ENCODE data around the gene EMC10.
A peak's percentile ranks its signal among the peaks of the same experiment; 100 is the strongest.
"Not testable (repeated sequence)": the region's sequence is repeated elsewhere in the genome, so short reads cannot be mapped to it uniquely, and the experiment has no call there.

The EMC10 gene

DNA sequence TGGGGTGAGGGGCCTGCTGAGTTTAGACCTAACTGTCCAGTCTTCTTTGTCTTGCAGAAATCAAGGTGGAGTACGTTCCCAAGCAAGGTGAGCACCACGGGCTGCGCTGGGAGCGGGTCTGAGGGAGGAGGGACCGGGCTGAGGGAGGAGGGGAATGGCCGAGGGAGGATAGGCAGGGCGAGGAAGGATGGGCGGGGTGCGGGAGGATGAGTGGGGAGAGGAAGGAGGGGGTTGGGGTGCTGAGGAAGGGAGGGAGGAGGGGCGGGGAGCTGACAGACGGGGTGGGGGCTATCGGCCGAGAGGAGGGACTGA, 25.1 kb upstream of the EMC10 start:
- DNase-seq (ENCODE audit: low spot score): no peak

DNA sequence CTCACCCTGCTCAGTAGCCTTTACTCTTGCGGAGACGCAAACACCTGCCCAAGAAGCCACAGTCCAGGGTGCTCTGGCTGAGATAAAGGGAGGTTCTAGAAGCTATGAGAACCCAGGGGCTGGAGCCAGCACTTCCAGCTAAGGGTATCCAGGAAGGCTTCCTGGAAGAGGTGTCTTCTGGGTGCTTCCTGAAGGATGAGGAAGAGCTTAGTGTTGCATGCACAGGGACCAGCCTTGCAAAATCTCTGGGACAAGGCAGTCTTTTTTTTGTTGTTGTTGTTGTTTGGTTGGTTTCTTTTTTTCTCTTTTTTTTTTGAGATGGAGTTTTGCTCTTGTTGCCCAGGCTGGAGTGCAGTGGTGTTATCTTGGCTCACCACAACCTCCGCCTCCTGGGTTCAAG, 23.1 kb upstream of the EMC10 start:
- no peak for DNase-seq (ENCODE audit: low spot score)

DNA sequence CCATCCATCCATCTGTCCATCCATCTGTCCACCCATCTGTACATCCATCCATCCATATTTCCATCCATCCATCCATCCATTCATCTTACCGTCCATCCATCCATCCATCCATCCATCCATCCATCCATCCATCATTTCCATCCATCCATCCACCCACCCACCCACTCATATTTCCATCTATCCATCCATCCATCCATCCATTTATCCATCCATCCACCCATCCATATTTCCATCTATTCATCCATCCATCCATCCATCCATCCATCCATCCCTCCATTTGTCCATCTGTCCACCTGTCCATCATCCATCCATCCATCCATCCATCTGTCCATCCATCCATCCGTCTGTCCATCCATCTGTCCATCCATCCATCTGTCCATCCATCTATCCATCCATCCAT, 20.3 kb upstream of the EMC10 start:
- no peak for DNase-seq (ENCODE audit: low spot score)

DNA sequence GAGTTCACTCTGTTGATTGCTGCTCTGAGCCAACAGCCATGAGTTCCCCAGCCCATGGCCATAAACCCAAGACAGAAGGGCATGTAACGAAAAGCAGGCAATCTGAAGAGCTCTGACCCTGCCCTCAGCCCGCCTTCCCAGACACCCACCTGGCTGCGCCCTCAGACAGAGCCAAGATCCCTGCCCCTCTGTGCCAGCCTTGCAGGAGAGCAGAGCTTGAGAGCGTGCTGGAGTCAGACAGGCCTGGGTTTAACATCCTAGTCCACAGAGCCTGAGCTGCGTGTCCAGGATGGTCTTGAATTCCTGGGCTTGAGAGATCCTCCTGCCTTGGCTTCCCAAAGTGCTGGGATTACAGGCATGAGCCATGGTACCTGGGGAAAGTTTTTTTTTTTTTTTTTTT, 19.0 kb upstream of the EMC10 start:
- no peak for DNase-seq (ENCODE audit: low spot score)

DNA sequence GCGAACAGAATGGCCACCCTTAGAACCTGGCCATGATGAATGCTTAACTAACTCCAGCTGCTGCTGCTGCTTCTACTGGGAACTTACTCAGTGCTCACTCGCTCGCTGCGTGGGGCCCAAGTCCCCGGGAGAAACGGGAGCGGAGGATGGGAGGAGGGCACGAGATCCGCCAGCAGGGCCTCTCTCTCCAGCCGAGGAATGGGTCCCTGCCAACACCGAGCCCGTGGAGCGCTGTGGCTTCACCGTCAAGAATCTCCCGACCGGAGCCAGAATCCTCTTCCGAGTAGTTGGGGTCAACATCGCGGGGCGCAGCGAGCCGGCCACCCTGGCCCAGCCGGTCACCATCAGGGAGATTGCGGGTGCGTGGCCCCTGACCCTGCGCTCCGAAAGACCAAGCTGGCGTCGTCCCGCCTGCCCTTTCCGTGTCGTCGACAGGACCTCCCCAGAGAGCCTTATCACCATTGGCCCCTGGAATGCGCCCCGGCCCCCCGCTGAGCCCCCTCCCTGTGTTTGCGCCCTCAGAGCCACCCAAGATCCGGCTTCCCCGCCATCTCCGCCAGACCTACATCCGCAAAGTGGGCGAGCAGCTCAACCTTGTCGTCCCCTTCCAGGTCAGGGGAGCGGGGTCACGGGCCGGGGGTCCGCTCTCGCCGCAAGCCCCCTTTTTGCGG, 17.8 kb upstream of the EMC10 start:
- peak; percentile 49 for DNase-seq (ENCODE audit: low spot score)

DNA sequence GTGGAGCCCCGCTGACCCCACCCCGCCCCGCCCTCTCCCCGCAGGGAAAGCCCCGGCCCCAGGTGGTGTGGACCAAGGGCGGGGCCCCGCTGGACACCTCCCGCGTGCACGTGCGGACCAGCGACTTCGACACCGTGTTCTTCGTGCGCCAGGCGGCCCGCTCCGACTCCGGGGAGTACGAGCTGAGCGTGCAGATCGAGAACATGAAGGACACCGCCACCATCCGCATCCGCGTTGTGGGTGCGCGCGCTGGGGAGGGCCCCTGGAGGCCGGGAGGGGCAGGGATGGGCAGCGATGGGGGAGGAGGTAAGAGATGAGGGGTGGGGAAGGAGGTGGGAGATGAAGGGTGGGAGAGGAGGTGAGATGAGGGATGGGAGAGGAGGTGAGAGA, 17.2 kb upstream of the EMC10 start:
- DNase-seq (ENCODE audit: low spot score): no peak

DNA sequence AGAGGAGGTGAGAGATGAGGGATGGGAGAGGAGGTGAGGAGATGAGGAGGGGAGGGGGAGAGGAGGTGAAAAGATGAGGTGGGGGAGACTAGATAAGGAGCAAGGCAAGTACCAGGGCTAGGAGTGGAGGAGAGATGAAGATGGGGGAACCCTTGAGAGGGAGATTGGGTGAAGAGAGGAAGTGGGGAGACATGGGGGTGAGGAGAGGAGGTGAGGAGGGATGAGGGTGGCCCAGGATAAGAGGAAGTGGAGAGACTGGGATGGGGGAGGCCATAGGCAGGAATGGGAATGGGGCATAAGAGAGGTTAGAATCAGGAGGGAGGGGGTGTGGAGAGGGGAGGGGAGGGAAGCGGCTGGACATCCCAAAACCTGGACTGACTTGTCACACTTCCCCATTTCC, 16.7 kb upstream of the EMC10 start:
- no peak for DNase-seq (ENCODE audit: low spot score)

DNA sequence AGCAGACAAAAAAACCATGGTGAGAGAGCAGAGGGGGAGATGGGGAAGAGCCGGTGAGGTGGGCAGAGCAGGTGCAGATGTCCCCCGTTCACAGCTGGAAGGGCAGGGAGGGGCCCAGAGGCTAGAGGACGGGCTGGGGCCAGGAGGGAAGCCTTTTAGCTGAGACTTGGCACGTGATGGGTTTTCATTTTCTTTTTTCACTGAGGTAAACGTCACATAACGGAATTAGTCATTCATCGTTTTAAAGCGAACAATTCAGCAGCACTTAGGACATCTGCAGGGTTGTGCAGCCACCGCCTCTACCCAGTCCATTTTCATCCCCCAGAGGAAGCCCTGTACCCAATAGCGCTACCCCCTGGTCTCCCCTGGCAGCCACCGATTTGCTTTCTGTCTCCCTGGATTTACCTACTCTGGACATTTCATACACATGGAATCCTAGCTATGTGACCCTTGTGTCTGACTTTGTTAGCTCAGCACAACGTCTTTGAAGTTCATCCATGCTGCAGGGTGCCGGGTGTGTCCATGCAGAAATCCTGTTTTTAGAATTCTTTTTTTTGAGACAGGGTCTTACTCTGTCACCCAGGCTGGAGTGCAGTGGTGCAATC, 16.0 kb upstream of the EMC10 start:
- DNase-seq (ENCODE audit: low spot score): peak; percentile 73

DNA sequence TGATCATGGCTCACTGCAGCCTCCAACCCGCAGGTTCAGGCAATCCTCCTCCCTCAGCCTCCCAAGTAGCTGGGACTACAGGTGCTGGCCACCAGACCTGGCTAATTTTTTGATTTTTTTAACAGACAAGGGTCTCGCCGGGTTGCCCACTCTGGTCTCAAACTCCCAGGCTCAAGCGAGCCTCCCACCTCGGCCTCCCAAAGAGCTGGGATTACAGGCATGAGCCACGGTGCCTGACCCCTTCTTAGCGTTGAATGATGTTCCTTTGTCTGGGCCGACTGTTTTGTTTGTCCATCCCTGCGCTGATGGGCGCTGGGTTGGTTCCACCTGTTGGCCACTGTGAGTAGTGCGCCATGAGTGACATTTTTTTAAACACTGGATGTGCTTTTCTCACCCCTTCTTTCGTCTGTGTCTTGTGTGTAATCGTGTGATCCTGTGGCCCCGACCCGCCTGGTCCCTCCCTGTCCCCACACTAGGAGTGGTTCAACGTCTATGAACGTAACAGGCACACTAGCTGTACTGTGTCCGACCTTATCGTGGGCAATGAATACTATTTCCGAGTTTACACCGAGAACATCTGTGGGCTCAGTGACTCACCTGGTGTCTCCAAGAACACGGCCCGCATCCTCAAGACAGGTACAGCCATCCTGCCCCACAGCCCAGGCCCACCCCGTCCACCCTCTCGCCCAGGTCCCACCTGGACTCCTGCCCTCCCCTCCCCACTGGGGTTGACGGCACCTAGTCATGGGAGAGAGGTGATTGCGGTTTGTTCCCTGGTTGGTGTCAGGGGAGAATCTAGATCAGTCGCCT, 15.0 kb upstream of the EMC10 start:
- DNase-seq (ENCODE audit: low spot score): peak; percentile 91

DNA sequence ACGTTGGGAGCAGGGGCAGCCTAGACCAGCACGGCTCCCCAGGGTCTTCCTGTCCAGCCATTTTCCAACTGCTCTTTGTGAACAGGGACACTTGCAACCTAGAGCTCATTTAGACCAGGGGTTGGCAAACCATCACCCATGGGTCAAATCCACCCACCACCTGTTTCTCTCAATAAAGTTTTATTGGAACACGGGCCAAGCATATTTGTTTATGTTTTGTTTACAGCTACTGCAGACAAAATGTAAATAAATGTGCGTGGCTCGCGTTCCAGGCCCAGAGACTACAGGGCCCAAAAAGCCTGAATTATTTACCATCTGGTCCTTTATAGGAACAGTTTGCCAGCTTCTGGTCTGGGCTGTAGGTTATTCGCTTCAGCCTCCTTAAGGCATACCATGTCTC, 13.3 kb upstream of the EMC10 start:
- DNase-seq (ENCODE audit: low spot score): no peak

DNA sequence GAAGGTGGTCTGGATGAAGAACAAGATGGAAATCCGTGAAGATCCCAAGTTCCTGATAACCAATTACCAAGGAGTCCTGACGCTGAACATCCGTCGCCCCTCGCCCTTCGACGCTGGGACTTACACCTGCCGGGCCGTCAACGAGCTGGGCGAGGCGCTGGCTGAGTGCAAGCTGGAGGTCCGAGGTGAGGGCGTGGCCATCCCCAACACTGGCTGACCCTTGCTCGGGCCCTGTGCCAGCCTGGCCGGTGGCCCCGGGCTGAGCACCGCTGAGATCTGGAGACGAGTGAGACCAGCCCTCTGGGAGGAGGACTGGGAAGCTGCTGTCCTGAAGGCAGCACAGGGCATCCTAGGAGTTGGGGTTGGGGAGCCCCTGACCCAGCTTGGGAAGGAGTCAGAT, 12.0 kb upstream of the EMC10 start:
- DNase-seq (ENCODE audit: low spot score): no peak

DNA sequence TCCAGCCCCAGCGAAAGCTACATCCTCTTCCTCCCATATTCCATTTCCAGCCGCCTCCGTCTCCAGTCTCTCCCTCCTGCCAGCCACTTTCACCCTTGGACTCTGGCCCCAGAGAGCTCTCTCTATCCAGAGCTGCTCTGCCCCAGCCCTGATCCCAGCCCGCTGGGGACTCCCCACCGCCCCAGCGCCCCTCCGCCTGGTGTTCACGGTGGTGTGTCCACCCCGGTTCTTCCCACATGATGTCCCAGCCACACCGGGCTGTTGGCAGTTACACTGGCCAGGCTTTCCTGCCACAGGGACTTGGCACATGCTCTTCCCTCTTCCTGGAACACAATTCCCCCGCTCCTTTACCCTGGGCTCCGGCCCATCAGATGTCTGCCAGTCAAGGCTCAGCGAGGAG, 11.3 kb upstream of the EMC10 start:
- no peak for DNase-seq (ENCODE audit: low spot score)

DNA sequence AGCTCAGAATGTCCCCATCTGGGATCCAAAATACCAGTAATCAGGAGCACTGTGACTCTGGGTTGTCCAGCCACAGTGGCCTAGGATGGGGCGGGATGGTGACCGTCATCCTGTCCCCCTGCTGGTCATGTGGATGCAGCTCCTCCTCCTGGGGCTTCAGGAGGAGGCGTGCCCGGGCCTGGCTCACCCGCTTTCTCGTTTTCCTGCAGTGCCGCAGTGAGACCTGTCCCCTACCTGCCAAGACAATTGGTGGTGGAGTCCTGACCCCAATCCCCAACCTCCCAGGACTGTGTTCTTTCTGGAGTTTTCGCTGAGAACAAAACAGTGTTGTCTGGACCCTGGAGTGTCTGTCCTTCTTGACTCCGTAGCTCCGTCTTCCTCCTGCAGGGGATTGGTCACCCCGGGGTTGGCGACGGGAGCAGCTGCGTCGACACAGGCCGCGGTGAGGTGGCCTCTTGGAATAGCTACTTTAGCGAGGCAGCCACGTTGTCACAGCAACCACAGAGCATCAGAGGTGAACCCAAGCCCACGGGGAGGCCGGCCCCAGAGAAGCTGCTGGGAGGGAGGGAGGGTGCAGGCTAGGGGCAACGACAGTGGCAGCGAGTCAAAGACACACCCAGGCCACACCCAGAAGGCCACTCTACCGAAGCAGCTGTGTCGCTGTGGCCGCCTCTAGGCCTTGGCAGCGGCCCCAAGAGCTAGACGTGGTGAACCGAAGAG, 10.2 kb upstream of the EMC10 start:
- DNase-seq (ENCODE audit: low spot score): peak; percentile 67

DNA sequence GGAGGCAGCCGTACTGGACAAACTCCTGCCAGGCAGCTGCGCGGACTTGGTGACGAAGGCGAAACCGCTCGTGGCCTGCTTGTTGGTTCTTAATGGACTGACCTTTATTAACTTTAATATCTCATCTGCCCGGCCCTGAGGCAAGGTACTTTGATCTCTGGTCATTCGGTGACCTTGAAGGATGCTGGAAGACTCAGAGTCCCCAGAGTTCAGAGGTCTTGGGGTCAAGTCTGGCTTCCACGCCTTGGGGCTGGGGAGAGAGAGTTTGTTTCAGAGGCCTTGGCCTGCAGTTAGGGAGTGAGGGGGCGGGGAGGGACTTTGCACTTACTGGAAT, 9.6 kb upstream of the EMC10 start:
- no peak for DNase-seq (ENCODE audit: low spot score)

DNA sequence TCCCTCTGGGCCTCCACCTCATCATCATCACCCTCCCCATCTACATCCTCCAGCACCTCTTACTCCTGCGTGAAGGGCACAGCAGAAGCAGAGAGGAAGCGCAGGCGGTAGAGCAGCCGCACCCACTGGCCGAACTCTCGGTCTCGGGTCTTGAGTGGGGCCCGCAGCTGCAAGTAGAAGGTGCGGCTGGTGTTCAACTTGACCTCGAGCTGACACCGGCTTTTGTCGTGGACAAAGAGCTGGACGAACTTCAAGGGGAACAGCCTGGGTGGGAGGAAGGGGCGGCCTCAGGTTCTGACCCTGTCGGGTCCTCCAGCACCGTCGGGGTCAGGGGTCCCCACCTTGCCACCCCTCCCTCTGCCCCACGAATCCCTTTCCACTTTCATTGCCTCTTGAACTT, 8.7 kb upstream of the EMC10 start:
- no peak for DNase-seq (ENCODE audit: low spot score)

DNA sequence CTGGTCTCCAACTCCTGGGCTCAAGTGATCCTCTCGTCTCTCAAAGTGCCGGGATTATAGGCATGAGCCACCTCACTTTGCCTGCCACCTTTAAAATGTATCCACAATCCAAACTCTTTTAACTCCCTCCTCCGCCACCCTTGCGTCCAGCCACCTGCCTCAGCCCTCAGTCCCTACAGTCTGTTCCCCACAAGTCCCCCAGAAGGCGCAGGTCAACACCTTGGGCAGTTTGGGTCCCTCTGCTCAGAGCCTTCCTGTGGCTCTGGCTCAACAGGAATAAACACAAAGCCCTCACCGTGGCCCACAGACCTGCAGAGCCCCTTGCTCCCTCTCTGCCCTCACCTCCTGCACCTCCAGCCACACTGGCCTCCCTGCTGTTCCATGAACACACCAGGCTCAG, 7.5 kb upstream of the EMC10 start:
- DNase-seq (ENCODE audit: low spot score): no peak

DNA sequence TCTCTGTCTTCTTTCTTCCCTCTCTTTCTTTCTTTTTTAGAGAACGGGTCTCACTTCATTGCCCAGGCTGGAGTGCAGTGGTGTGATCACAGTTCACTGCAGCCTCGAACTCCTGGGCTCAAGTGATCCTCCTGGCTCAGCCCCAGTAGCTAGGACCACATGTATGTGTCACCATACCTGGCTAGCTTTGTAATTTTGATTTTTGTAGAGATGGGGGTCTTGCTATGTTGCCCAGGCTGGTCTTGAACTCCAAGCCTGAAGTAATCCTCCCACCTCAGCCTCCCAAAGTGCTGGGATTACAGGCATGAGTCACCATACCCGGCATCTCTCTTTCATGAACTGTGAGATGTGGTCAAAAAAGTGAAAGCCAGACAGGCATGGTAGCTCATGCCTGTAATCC, 3.0 kb upstream of the EMC10 start:
- not testable (repeated sequence) for DNase-seq (ENCODE audit: low spot score)

DNA sequence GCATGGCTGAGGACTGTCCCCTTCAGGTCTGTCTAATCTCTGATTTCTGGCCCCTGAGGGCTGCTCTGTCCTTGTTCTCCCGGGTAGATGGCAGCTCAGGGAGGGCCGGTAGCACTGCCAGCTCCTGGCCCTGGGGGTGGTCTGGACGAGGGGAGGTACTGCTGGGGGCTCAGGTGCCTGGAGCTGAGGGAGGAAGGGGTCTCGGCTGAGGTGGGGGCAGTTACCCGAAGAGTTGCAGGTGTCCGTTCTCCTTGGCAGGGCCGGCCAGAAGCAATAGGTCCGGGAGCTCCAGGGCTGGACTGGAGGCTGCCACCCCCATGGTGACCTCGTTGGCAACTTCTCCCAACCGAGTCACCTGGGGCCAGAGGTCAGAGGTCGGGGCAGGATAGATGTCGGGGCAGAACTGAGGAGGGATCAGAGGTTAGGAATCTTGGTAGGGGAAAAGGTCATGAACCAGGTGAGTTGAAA, 1.2 kb upstream of the EMC10 start:
- no peak for DNase-seq (ENCODE audit: low spot score)

DNA sequence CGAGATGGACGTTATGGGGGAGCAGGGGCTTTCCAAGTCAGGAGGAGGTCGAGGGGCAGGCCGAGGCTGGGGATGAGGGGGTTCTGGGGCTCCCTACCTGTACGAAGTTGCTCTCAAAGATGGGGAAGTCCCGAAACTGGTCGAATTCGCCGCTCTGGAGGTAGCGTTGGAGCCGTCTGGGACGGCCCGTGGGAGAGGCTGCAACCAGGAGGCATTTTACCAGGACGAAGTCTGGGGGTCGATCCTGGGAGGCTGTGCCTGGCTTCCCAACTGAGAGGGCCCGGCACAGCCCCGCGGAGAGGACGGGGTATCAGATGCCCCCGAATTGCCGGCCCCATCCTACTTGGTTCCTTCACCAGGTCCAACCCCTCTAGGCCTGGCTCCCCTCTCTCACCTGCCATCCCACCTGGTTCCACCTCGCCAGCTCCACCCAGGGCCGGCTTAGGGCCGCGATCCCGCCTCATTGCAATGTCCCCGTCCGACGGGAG, 527 bp upstream of the EMC10 start:
- DNase-seq (ENCODE audit: low spot score): no peak

DNA sequence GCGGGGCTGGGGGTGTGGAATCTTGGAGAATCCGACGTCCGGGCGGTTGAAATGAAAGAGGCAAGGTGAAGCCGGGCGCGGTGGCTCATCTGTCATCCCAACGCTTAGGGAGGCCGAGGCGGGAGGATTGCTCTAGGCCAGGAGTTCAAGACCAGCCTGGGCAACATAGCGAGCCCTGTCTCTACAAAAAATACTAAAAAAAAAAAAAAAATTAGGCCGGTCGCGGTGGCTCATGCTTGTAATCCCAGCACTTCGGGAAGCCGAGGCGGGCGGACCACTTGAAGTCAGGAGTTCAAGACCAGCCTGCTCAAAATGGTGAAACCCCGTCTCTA, 566 bp downstream of the EMC10 start:
- DNase-seq (ENCODE audit: low spot score): no peak

DNA sequence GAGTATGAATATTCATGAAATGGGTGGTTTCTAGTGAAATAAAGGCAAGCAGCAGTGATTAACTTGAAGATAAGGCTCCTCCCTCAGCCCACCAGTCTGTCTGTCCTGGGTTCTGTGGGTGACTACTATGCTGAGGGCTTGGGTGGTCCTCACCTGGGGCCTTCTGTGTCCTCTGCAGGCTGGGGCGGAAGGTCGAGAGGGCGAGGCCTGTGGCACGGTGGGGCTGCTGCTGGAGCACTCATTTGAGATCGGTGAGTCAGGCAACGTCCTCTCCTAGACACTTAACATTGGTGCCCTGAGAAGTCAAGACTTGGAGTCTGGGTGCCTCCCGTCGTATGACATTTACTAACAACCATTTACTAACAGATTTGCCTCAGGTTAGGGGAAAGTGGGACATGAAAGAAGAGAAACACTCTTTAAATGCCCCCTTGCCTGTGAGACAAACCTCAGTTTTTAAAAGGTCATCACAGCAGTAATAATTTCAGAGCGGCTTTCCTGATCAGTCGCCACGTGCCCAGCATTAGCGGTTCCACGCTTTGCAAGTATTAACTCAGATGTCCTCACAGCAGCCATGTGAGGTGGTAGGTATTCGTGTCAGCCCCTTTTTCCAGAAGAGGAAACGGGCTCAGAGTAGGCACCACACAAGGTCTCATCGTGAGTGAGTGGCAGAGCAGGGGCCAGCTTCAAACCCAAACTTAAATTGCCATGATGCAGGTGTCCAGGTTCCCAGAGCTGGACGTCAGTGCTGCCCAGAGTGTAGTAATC, 1.6 kb downstream of the EMC10 start:
- no peak for DNase-seq (ENCODE audit: low spot score)

Measured in hepatic stellate cell (primary cell).